GM21515 (cell line): ENCODE results near the gene BPIFB4.
"Not testable (repeated sequence)": the region's sequence is repeated elsewhere in the genome, so short reads cannot be mapped to it uniquely, and the experiment has no call there.

ENCODE experiments used
- ATAC-seq: cut with Tn5 transposase; IDR thresholded peaks from one replicate; pipeline ENCODE4 v1.9.1; 2021; ENCODE audit not compliant: unreplicated experiment

The BPIFB4 gene

GRCh38 chr20:33079259-33079658 lies at the start of gene BPIFB4:
BPIFB4 (plus strand) TSS chr20:33079643; CDS start chr20:33081527, 1,884 bp downstream.
- ATAC-seq, result no peak

GRCh38 chr20:33030076-33030475 lies 49.4 kb upstream of the BPIFB4 start:
- no peak for ATAC-seq

- no peak for ATAC-seq
Observed at GRCh38 chr20:33030569-33030968, 48.9 kb upstream of the BPIFB4 start.

DNA sequence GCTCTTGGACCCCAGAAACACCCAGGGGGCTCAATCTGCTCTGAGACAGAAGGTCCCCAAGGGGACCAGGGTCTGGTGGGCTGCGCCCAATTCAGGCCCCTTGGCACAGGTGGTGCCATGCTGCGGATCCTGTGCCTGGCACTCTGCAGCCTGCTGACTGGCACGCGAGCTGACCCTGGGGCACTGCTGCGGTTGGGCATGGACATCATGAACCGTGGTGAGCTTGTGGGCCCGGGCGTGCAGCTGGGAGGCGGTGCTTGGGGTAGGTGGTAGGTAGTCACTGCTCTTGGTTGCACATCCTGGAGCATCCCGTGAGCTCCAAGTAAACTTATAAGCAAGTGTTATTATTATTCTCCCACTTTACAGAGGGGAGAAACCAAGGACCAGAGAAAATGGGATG lies 47.9 kb upstream of the BPIFB4 start, which contains the start of gene BPIFB6:
BPIFB6 (plus strand) TSS at position 118 of the 400 bp plus-strand sequence; CDS start at position 118, 0 bp downstream.
- ATAC-seq, result no peak

- ATAC-seq, result no peak
Observed at GRCh38 chr20:33032555-33032954, 46.9 kb upstream of the BPIFB4 start.

- ATAC-seq, result no peak
Observed at GRCh38 chr20:33033381-33033780, 46.1 kb upstream of the BPIFB4 start.

DNA sequence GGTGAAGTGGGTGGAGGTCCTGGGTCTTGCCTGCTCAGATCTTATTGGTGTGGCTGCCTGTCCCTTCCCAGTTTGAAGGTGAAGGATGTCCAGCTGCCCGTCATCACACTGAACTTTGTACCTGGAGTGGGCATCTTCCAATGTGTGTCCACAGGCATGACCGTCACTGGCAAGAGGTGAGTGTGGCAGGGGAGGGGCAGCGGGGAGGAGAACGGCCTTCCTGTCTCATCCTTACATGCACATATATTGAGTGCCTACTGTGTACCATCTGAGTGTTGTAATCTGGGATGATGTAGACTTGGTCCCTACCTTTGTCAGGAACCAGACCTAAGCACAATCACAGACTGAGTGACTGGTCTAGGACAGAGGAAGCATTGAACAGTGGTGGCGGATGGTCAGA lies 45.3 kb upstream of the BPIFB4 start:
- ATAC-seq, result no peak

DNA sequence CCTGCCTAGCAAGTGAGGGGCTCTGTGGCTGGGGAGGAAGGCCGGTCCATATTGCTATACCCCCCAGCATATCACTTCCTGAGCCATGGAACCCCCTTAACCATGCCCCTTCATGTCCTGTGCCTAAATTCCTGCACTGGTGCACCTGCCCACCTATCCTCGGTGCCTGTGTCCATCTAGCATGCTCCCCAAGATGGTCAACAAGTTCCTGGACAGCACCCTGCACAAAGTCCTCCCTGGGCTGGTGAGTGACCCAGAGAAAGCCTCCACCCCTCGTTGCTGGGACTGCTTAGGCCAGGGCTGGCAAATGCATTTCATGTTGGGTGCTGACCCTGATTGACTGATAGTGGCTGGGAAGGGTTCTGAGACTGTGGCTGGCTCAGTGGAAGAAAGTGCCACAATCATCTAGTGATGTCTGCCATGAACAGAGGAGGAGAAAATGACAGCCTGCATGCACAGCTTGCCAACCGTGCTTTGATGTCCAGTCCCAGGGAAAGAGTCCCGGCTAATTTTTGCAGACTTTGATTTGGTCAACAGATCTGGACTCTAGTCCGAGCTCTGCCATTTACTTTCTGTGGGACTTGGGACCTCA lies 44.4 kb upstream of the BPIFB4 start:
- no peak for ATAC-seq

DNA sequence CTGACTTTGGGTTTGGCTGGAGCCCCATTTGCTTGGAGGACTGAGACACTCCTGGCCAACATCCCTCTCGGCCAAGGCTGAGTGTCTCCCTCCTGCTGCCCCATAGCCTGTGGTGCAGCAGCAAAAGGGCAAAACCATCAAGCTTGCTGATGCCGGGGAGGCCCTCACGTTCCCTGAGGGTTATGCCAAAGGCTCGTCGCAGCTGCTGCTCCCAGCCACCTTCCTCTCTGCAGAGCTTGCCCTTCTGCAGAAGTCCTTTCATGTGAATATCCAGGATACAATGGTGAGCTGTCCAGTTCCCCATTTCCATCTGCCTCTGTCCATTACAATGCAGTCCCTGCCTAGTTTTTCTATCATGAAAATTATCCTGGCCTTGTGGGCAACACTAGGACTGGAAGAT lies 42.0 kb upstream of the BPIFB4 start:
- ATAC-seq, result no peak

DNA sequence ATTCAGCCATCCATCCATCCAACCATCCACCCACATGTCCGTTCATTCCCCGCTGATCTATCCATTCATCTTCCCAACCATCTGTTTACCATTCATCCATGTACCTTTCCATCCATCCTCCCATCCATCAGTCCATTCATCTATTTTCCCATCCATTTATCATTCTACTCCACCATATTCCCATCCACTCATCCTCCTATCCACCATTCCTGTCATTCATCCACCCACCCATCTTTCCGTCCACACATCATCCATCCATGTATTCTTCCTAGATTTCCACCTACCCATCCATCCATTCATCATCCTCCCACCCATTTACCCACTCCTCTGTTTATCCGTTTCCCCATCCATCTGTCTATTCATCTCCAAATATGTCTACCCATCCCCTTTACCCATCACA lies 41.2 kb upstream of the BPIFB4 start:
- ATAC-seq, result no peak

- ATAC-seq, result no peak
Observed at GRCh38 chr20:33042430-33042829, 37.0 kb upstream of the BPIFB4 start.

DNA sequence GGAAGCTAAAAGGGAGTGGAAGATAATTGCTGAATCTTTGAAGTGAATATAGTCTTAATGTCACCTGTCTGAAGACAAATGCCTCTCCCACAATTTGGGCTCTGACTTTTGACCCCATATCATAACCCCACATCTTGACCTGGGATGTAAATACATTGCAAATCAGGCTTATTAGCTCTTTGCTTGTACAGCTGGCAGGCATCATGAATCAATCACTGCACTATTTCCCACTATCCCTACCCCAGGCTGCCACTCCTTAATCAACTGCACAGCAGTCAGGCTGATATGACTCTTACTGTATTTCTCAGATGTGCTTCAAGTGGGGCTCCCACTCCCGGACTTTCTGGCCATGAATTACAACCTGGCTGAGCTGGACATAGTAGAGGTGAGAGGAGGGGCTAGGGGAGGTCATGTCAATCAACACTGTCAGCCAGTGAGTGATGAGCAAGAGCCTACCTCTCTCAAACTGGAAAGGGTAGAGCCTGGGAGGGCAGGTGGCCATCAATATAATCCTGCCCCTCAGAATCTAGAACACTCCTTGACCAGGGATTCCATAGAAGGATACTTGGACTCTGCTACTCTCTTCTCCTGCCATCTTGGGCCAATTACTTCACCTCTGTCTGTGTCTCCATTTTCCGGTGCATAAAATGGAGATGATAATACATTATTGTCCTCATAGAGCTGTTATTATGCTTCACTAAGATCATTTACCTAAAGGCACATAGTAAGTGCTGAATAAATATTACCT lies 36.3 kb upstream of the BPIFB4 start:
- ATAC-seq, result no peak

DNA sequence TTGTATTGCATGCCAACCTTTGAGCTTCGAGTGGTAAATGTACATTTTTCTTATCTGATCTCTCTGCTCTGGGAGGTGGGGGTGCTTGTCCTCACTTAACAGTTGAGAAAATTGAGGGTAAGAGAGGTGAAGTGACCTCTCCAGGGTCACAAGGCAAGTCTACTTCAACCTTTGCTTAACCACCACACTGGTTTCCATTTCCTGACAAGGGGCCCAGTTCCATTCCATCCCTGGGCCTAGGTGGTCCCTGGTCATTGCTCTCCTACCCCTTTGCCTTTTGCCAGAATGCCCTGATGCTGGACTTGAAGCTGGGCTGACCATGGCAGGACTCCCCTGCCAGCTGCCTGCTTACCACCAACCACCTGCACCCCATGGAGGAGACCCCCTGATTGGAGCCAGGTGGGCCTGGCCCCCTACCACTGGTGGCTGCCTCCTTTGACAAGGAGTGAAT lies 35.7 kb upstream of the BPIFB4 start:
- no peak for ATAC-seq

DNA sequence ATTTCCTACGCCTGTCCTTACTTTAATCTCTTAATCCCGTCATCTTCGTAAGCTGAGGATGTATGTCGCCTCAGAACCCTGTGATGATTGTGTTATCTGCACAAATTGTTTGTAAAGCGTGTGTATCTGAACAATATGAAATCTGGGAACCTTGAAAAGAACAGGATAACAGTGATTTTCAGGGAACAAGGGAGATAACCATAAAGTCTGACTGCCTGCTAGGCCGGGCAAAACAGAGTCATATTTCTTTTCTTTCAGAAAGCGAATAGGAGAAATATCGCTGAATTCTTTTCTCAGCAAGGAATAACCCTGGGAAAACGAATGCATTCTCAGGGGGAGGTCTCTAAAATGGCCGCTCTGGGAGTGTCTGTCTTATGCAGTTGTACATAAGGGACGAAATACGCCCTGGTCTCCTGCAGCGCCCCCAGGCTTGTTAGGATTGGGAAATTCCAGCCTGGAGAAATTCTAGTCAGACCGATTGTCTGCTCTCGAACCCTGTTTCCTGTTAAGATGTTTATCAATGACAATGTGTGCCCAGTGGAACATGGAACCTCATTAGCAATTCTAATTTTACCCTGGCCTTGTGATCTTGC lies 34.2 kb upstream of the BPIFB4 start:
- not testable (repeated sequence) for ATAC-seq

DNA sequence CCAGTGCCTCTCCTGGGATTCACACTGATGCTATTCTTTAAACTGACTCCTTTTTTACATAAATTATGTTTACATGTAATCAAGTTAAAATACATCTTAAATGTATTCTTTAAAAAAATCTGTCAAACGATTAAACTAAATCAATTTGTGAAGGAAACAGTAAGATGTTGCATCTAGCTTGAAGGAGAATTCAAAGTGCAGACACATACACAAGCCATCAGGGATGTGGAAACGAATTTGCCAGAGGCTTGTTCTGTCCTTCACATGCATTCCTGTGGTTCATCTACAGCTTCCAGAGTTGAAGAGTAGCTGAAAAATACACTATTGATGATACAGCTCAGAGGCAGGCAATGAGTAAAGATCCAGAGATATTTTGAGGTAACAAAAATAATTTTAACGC lies 33.0 kb upstream of the BPIFB4 start:
- no peak for ATAC-seq

GRCh38 chr20:33051333-33051732 lies 28.1 kb upstream of the BPIFB4 start:
- ATAC-seq, result no peak

GRCh38 chr20:33053291-33054106 lies 25.9 kb upstream of the BPIFB4 start, which contains the start of gene BPIFB3:
BPIFB3 (plus strand) TSS chr20:33053903; CDS start chr20:33055436, 1,533 bp downstream.
- no peak for ATAC-seq

DNA sequence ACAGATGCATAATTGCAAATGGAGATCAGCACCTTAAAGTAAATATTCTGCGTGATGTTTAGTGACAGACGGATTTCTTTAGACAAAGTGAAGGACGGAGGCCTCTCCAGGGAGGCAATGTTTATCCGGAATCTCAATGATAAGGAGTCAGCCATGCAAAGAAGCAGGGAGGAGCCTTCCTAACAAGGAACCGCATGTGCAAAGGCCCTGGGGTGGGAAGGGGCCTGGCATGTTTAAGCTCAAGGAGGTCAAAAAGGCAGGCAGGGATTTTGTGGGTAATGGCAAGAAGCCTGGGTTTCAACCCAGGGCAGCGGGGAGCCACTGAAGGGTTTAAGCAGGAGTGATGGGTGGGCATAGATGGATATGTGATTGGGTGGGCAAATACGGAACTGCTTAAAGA lies 25.1 kb upstream of the BPIFB4 start:
- ATAC-seq, result no peak

- ATAC-seq, result no peak
Observed at GRCh38 chr20:33054791-33055190, 24.7 kb upstream of the BPIFB4 start.

- no peak for ATAC-seq
Observed at GRCh38 chr20:33059136-33059535, 20.3 kb upstream of the BPIFB4 start.

DNA sequence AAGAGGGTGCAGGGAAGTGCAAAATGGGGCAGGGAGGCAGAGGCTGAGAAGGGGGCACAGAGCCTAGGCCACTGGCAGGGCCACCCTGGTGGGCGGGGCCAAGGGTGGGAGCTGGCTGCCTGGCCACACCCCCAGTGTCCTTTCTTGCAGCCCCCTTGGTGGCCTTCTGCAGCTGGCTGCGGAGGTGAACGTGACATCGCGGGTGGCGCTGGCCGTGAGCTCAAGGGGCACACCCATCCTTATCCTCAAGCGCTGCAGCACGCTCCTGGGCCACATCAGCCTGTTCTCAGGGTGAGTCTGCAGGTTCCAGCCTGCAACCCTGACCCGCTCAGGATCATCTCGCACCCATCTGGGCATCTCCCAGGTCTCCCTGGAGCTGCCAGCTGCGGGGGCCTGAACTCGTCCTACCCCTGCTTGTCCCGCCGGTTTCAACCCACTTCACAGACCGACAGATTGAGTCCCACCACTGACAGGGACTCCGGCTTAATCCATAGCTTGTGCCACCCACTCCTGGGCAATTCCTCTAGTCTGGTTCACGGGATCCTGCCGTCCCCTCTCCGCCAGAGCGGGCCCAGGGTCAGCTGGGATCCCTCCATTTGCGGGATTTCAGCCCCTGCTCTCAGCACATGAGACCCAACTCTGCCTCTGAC lies 19.6 kb upstream of the BPIFB4 start:
- ATAC-seq, result no peak
